ENCODE data around the gene ACBD4. TPM values are rescaled to one million over a fixed set of nuclear protein-coding genes. Genes with fewer than 3 reads are reported as not detected.

The ACBD4 gene, protein sequence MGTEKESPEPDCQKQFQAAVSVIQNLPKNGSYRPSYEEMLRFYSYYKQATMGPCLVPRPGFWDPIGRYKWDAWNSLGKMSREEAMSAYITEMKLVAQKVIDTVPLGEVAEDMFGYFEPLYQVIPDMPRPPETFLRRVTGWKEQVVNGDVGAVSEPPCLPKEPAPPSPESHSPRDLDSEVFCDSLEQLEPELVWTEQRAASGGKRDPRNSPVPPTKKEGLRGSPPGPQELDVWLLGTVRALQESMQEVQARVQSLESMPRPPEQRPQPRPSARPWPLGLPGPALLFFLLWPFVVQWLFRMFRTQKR
- total RNA-seq, result 10 to 100 TPM; 20.0 to 24.9 (median 21.9) TPM
- polyA plus RNA-seq, result 10 to 100 TPM; 13.2 to 36.5 (median 20.1) TPM

- Histone ChIP-seq H3K9me3 (no peaks in the 10 kb centered on the region), H3K27me3 (no peaks in the 10 kb centered on the region), H3K27ac (peak within 1 kb of the TSS; percentile 84 to 89 (median 88)), H3K4me1 (peaks cover 0 to 39% (median 29%) of the 10 kb centered on the region in 4 donors), H3K36me3 (peaks cover 0 to 12% (median 0%) of the 10 kb centered on the region in 4 donors), H3K4me3 (peak within 1 kb of the TSS; percentile 58 to 72 (median 61))
- peak; percentile 98 for DNase-seq
- peak; percentile 63 to 85 for TF ChIP-seq POLR2A (IDR thresholded peaks at IDR 0.05)
- TF ChIP-seq, protein P1, sequence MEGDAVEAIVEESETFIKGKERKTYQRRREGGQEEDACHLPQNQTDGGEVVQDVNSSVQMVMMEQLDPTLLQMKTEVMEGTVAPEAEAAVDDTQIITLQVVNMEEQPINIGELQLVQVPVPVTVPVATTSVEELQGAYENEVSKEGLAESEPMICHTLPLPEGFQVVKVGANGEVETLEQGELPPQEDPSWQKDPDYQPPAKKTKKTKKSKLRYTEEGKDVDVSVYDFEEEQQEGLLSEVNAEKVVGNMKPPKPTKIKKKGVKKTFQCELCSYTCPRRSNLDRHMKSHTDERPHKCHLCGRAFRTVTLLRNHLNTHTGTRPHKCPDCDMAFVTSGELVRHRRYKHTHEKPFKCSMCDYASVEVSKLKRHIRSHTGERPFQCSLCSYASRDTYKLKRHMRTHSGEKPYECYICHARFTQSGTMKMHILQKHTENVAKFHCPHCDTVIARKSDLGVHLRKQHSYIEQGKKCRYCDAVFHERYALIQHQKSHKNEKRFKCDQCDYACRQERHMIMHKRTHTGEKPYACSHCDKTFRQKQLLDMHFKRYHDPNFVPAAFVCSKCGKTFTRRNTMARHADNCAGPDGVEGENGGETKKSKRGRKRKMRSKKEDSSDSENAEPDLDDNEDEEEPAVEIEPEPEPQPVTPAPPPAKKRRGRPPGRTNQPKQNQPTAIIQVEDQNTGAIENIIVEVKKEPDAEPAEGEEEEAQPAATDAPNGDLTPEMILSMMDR (IDR thresholded peaks at IDR 0.05), result peak; percentile 99 to 100 (median 100)
- no peak for TF ChIP-seq EP300 (IDR thresholded peaks at IDR 0.05)
- peak; percentile 52 to 91 (median 78) for TF ChIP-seq POLR2AphosphoS5 (IDR thresholded peaks at IDR 0.05)
- WGBS, 2 donors, result 5 to 6% methylated on average over 40 of the region's 40 CpGs
- intact Hi-C loops (cut with DNase I), result loop anchor here (1.0 kb wide), 1 partner anchor 62 kb away; no protein-coding TSS in a partner anchor
Measured at GRCh38 chr17:45135192-45135977, at the start of gene ACBD4. TSS of gene ACBD4 (plus strand) at chr17:45135687. CDS start at chr17:45136145, 458 bp downstream.

GRCh38 chr17:45086391-45086790, 49.1 kb upstream of the ACBD4 start:
- DNase-seq, result no peak
- Histone ChIP-seq H3K9me3 (no peaks in the 10 kb centered on the region), H3K27me3 (no peaks in the 10 kb centered on the region), H3K4me1 (peaks cover 0 to 16% (median 3%) of the 10 kb centered on the region in 4 donors), H3K4me3 (no peak overlapping the region), H3K36me3 (peaks cover 26 to 100% (median 55%) of the 10 kb centered on the region in 4 donors), H3K27ac (no peak overlapping the region)
- 93 to 95% methylated on average over 4 of the region's 4 CpGs for WGBS, 2 donors
- intact Hi-C loops (cut with DNase I), result no loop called here
- no peak for TF ChIP-seq EP300 (IDR thresholded peaks at IDR 0.05)
- no peak for TF ChIP-seq POLR2A (IDR thresholded peaks at IDR 0.05)
- TF ChIP-seq, protein P1 (IDR thresholded peaks at IDR 0.05), result no peak
- TF ChIP-seq POLR2AphosphoS5 (IDR thresholded peaks at IDR 0.05), result no peak

DNA sequence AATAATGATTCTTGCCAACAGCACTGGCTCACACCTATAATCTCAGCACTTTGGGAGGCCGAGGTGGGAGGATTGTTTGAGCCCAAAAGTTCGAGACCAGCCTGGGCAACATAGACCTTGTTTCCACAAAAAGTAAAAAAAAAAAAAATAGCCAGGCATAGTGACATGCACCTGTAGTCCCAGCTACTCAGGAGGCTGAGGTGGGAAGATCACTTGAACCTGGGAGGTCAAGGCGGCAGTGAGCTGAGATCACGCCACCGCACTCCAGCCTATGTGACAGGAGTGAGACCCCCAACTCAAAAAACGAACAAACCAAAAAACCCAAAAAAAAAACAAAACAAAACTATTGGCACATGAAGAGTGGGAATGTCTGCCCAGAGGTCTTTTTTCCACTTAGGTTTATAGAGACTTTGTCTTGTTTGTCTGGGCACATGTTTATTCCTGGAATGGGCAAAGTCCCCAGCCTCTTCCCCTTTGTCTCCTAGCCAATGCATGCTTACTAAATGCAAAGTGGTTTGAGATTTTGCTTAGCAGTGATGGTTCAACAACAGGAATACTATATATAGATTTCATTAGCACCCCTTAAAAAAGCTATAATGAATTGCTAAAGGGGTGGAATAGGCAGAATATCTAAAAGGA, 48.5 kb upstream of the ACBD4 start:
- intact Hi-C loops (cut with DNase I), result no loop called here
- WGBS, 2 donors, result 58 to 86% methylated on average over 6 of the region's 6 CpGs
- DNase-seq, result no peak
- no peak for TF ChIP-seq POLR2A (IDR thresholded peaks at IDR 0.05)
- TF ChIP-seq, protein P1 (IDR thresholded peaks at IDR 0.05), result no peak
- TF ChIP-seq EP300 (IDR thresholded peaks at IDR 0.05), result no peak
- no peak for TF ChIP-seq POLR2AphosphoS5 (IDR thresholded peaks at IDR 0.05)
- H3K9me3 ChIP-seq, result no peaks in the 10 kb centered on the region
- no peak overlapping the region for H3K4me3 ChIP-seq
- H3K27ac ChIP-seq, result peak overlapping the region in 1 of 4 donors; percentile 15
- H3K27me3 ChIP-seq, result no peaks in the 10 kb centered on the region
- H3K36me3 ChIP-seq, result peaks cover 23 to 100% (median 51%) of the 10 kb centered on the region in 4 donors
- peaks cover 0 to 22% (median 9%) of the 10 kb centered on the region in 4 donors for H3K4me1 ChIP-seq

- no peak overlapping the region for H3K4me3 ChIP-seq
- 20 to 60% methylated on average over 3 of the region's 3 CpGs for WGBS, 2 donors
- peak overlapping the region in 1 of 4 donors; percentile 39 for H3K27ac ChIP-seq
- intact Hi-C loops (cut with DNase I), result no loop called here
- no peaks in the 10 kb centered on the region for H3K27me3 ChIP-seq
- TF ChIP-seq EP300 (IDR thresholded peaks at IDR 0.05) (no peak), POLR2A (IDR thresholded peaks at IDR 0.05) (no peak), POLR2AphosphoS5 (IDR thresholded peaks at IDR 0.05) (no peak)
- TF ChIP-seq, protein P1 (IDR thresholded peaks at IDR 0.05), result no peak
- peaks cover 0 to 28% (median 15%) of the 10 kb centered on the region in 4 donors for H3K4me1 ChIP-seq
- no peak for DNase-seq
- no peaks in the 10 kb centered on the region for H3K9me3 ChIP-seq
- peaks cover 17 to 97% (median 46%) of the 10 kb centered on the region in 4 donors for H3K36me3 ChIP-seq
Measured at GRCh38 chr17:45087504-45087975, 47.9 kb upstream of the ACBD4 start.
